Stimulated activated CD4-positive, alpha-beta T cell treated with anti-CD3 and anti-CD28 coated beads, TNF-alpha, amount 100 ng/mL, for 24 hours (primary cell): Measurements from ENCODE around the gene BCO2.

Experiments
- DNase-seq, 3 experiments: peaks; one replicate each; pipeline ENCODE4 v3.0.0-alpha.2; 2020; ENCODE audit warnings: low read depth in 3 of 3

The BCO2 gene

DNA sequence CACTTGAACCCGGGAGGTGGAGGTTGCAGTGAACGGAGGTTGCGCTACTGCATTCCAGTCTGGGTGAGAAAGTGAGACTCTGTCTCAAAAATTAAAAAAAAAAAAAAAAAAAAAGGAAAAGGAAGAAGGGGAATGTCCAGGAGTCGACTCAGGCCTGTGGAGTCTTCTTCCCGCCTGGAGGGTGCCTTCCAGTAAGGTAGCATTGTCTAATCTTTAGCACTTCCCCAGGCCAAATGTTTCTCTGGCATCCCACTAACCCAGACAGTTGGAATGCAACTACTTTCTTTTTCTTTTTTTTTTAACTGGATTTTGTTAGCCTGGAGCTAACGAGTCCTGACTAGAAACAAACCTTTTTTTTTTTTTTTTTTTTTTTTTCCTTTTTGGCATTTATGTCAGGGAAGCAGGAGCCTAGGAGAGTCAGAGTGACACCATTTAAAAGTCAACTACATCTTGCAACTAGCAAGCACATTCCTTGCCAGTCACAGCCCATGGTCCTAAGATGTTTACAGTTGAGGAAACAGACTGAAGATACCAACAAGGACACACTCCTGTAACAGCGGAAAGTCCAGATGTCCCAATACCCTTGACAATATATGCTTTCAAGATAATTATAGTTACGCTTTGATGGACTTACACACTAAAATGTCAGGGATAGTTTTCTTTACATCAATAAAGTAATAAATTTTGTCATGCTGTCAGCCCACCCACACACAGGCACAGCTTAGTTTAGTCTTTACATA, 74.7 kb downstream of the BCO2 start:
- no peak for DNase-seq

DNA sequence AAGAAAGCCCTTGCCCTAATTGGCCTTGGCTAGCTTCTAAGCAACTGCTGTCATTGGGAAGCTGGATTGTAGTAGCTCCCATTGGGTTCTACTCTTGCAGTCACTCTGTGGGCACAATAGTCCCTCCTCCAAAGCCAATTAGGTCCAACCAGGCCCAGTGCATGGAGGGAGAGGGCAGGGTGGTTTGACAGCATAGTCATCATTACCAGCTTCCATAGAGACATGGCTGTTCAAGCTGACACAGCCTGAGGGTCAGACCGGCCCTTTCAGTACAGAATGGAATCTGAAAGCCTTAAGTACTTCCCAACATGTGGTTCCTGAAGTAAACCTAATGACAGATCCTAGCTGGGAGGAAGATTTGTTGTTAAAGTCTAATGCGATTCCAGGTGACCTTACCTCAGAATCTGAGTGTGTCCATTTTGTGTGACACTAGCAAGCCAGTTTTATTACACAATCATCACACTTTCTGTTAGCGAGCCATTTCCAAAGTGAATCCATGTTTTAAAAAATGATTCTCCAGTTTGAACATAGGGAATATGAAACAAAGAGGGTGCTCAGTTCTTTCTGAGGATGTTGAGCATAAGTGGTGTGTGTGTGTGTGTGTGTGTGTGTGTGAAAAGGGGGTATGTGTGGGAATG, 78.4 kb downstream of the BCO2 start:
- DNase-seq: no peak

DNA sequence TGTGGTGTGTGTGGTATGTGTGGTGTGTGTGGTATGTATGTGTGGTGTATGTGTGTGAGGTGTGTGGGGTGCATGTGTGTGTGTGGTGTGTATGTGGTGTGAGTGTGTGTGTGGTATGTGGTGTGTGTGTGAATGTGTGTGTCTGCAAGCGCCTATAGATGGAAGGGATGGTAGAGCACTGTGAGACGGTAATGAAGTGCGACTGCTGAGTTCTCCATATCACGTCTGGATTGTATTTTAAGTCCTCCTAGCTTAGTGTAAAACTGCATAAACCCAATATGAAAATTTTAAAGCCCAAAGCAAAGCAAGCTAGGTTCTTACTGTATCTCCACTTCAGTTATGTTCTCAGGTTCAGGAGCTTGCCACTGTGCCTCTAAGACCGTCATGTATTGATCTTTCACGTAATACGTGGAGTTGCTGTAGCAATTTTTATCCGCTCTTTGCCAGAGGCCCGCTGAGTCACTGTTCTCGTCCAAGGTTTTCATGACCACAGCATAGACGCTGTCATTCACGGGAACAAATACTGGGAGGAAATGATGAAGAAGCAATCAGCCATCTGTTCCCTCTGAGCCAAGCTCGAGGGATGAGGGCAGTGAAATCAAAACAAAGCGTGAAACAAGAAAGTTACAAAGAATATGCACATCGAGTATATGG, 79.9 kb downstream of the BCO2 start:
- DNase-seq: no peak

DNA sequence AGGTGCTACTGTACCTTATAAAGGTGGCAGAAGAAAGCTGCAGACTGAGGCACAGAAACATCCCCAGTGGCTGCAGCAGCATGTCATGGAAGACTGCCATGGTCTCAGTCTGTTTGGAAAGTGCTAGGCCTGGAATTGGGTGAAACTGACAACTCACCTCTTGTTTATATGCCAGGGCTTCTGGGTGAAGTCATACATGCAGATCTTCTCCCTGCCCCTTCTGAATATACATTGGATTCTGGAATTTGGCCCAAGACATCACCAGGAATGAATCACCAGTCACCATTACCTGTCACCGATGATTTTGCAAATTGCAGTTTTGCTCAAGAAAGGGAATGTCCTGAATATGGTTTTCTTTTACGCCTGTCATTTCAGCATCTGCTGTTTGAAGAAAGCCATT, 85.2 kb downstream of the BCO2 start, which contains the start of gene PLET1:
Gene PLET1 (minus strand): TSS at position 371 of the 400 bp plus-strand sequence. CDS start 271 bp downstream, at position 100.
- DNase-seq: no peak

DNA sequence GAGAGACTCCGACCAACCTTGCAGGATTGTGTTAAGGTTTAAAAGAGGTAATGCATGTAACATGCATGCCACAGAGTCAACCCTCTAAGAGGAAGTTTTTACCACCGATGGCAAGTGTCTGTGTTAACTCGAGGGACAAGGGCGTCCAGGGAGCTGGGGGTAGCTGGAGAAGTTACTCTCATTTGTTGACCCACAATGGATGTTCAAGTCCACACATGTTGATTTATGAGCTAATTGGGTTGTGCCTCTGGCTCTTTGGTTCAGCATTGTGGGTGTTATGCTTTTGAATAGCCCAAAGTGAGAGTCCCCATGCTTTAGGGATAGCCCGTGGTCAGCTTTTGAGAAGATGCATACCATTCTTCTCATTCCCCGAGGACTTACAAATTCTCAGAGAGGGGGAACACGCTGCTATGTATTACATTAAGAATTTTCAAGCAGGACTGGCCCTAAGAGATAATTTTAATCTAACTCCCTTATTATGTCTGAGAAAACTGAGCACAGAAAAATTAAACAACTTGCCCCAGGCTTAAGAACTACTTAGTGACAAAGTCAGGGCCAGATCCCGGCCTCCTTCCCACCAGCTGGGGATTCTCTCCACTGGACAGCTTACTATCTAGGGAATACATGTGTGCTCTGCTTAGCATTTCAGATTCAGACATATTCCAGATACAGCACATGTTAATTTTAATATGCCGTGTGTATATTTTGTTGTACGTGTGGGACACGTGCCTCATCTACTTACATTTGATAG, 90.5 kb downstream of the BCO2 start:
- DNase-seq: no peak

DNA sequence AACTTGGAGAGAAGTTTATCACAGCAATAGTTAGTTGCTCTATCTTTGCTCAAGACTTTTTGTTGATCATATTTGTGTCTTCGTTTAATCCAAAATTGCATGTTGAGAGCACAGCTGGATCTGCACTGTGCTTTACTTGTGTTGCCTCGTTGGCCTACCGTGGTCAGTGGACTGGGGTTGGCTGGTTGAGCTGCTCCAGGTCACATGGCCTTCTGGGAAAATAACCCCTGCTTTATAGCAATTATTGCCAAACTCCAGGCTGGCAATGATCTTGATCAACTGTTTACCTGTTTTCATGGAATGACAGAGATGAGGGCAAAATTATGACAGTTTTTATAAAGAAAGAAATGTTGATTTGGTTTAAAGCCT, 91.1 kb downstream of the BCO2 start:
- DNase-seq: no peak

DNA sequence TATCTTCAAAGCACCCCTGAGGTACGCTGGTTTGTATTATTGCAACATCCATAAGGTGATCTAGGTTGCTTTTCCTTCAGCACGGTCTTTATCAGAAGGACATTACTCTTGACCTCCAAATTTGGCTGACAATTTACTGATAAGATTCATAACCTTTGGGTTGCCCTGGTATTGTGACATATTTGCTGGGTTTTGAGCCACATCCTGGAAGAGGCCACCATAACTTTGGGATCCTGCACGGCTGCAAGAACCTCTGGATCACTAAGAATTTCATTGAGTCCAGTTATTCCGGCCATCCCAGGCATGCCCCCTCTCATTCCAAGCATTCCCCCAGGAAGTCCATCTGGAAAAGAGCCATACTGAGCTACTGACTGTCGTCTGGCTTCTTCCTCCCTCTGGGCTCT, 91.9 kb downstream of the BCO2 start:
- DNase-seq: no peak

DNA sequence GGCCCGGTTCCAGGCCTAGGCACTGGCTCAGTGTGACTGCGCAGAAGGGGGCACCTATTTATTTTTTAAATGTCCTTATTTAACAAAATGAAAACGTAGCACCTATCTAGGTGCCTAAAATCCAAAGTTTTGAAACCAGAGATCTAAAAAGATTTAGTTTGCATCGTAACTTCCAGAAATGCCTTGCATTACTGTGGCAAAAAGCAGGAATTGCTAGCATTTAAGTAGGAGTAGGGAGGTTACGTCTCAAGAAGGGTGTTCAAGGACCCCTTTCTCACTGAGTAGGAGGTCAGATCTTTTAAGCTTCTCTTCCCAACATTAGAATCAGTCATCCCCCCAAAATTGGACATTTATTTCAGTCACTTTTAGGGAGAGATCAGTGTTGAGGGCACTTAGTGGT, 93.1 kb downstream of the BCO2 start:
- no peak for DNase-seq
